IMR-90 (cell line): ENCODE results near the gene TRAF3IP3. TPM values are rescaled to one million over a fixed set of nuclear protein-coding genes. Genes with fewer than 3 reads are reported as not detected.
"Not testable (repeated sequence)": the region's sequence is repeated elsewhere in the genome, so short reads cannot be mapped to it uniquely, and the experiment has no call there.

ENCODE experiments used
- ATAC-seq: fragments of 200-7000 bp; cut with Tn5 transposase; 2 replicates; pipeline ENCODE4 v1.9.1; 2020; ENCODE audit warnings: low read depth, mild to moderate bottlenecking, moderate library complexity
- BruUV-seq: library from RNA; stranded (reverse); fragments of 400-500 nt; replicated peaks from 2 replicates; lab custom pipeline; 2021; lab: Mats Ljungman, UMichigan
- CTCF ChIA-PET: fragments of 300-600 bp; formaldehyde crosslinking; extraction: SDS; loops from one replicate; lab custom pipeline; 2021; ENCODE audit warnings: antibody characterized with exemption; lab: Yijun Ruan, JAX
- POLR2A ChIA-PET: fragments of 300-600 bp; sonication (Branson Sonifier 250); formaldehyde crosslinking; loops from one replicate; lab custom pipeline; 2022; ENCODE audit warnings: antibody characterized with exemption; ENCODE audit not compliant: unreplicated experiment; lab: Charles Lee
- DNase-seq: peaks from one replicate; pipeline ENCODE4 v3.0.0; 2013
- H2AFZ ChIP-seq: replicated peaks from 2 replicates; pipeline ENCODE3; 2013; ENCODE audit warnings: low read length, mild to moderate bottlenecking; ENCODE audit not compliant: poor library complexity
- H2AK5ac ChIP-seq: 2 replicates; pipeline ENCODE4 v1.6.1; 2013; ENCODE audit warnings: low read depth, low read length, inconsistent platforms
- H2AK9ac ChIP-seq: replicated peaks from 2 replicates; pipeline ENCODE3; 2013; ENCODE audit warnings: mild to moderate bottlenecking, low read depth, low read length, moderate library complexity; ENCODE audit not compliant: poor library complexity
- H2BK120ac ChIP-seq: 2 replicates; pipeline ENCODE4 v1.6.1; 2013; ENCODE audit warnings: low read depth, low read length, inconsistent platforms
- H2BK15ac ChIP-seq: 3 replicates; pipeline ENCODE4 v1.6.1; 2013; ENCODE audit warnings: low read depth, low read length, inconsistent platforms
- H2BK20ac ChIP-seq: 2 replicates; pipeline ENCODE4 v1.6.1; 2013; ENCODE audit warnings: low read depth, mild to moderate bottlenecking, inconsistent platforms, low read length, moderate library complexity
- H2BK5ac ChIP-seq: 2 replicates; pipeline ENCODE4 v1.6.1; 2013; ENCODE audit warnings: mild to moderate bottlenecking, low read depth, low read length, inconsistent platforms; ENCODE audit not compliant: poor library complexity, severe bottlenecking
- H3K14ac ChIP-seq: replicated peaks from 2 replicates; pipeline ENCODE4 v1.6.1; 2013; ENCODE audit warnings: low read depth, low read length, inconsistent platforms
- H3K18ac ChIP-seq: 2 replicates; pipeline ENCODE4 v1.6.1; 2013; ENCODE audit warnings: low read depth, low read length, control low read depth
- H3K23ac ChIP-seq: 2 replicates; pipeline ENCODE4 v1.6.1; 2013; ENCODE audit warnings: low read depth, low read length, inconsistent platforms
- H3K27ac ChIP-seq: 2 replicates; pipeline ENCODE4 v1.5.1; 2013; ENCODE audit warnings: mild to moderate bottlenecking, control low read depth, low read length; ENCODE audit not compliant: insufficient read depth
- H3K27me3 ChIP-seq: 2 replicates; pipeline ENCODE4 v1.6.1; 2013; ENCODE audit warnings: low read length; ENCODE audit not compliant: control insufficient read depth, insufficient read depth
- H3K36me3 ChIP-seq: 2 replicates; pipeline ENCODE4 v1.6.1; 2013; ENCODE audit warnings: low read length, mixed read lengths; ENCODE audit not compliant: control insufficient read depth, insufficient read depth
- H3K4ac ChIP-seq: 2 replicates; pipeline ENCODE4 v1.6.1; 2013; ENCODE audit warnings: low read depth, low read length, inconsistent platforms
- H3K4me1 ChIP-seq: 2 replicates; pipeline ENCODE4 v1.6.1; 2013; ENCODE audit warnings: low read length, mixed read lengths; ENCODE audit not compliant: control insufficient read depth, insufficient read depth
- H3K4me2 ChIP-seq: 2 replicates; pipeline ENCODE4 v1.6.1; 2013; ENCODE audit warnings: low read depth, mild to moderate bottlenecking, control low read depth, low read length, moderate library complexity
- H3K4me3 ChIP-seq: 2 replicates; pipeline ENCODE4 v1.5.1; 2013; ENCODE audit warnings: low read depth, mild to moderate bottlenecking, control low read depth, low read length, moderate library complexity; ENCODE audit not compliant: insufficient read depth
- H3K56ac ChIP-seq: 2 replicates; pipeline ENCODE4 v1.6.1; 2013; ENCODE audit warnings: low read length, inconsistent platforms; ENCODE audit not compliant: insufficient read depth; ENCODE audit errors: extremely low read depth
- H3K79me1 ChIP-seq, 2 experiments: 2 replicates each; pipeline ENCODE4 v1.6.1; 2013; ENCODE audit warnings: low read length in 2 of 2, inconsistent platforms in 1 of 2, low read depth in 1 of 2
- H3K9ac ChIP-seq: 2 replicates; pipeline ENCODE4 v1.6.1; 2013; ENCODE audit warnings: low read depth, low read length, control low read depth
- H3K9me1 ChIP-seq: 2 replicates; pipeline ENCODE4 v1.6.1; 2013; ENCODE audit warnings: low read length, inconsistent platforms; ENCODE audit not compliant: insufficient read depth
- H3K9me3 ChIP-seq: 2 replicates; pipeline ENCODE4 v1.6.1; 2013; ENCODE audit warnings: low read length; ENCODE audit not compliant: control insufficient read depth, insufficient read depth
- H4K20me1 ChIP-seq: 2 replicates; pipeline ENCODE4 v1.6.1; 2013; ENCODE audit warnings: low read length, inconsistent platforms; ENCODE audit not compliant: insufficient read depth
- H4K5ac ChIP-seq: 2 replicates; pipeline ENCODE4 v1.6.1; 2013; ENCODE audit warnings: mild to moderate bottlenecking, low read depth, low read length, control low read depth
- H4K8ac ChIP-seq, 2 experiments: 2 replicates each; pipeline ENCODE4 v1.6.1; 2013; ENCODE audit warnings: low read depth in 2 of 2, low read length in 2 of 2, control low read depth in 1 of 2, inconsistent platforms in 1 of 2
- H4K91ac ChIP-seq: 2 replicates; pipeline ENCODE4 v1.6.1; 2013; ENCODE audit warnings: low read depth, low read length, inconsistent platforms; ENCODE audit not compliant: insufficient read depth
- WGBS, 2 experiments: methylation state at CpG; one replicate each; pipeline versions ENCODE4 v1.1.5 to v1.1.7; 2013; ENCODE audit warnings: missing lambda C conversion rate in 2 of 2; ENCODE audit not compliant: insufficient read length in 1 of 2; ENCODE audit errors: extremely low coverage in 2 of 2; 5-methylcytosine and 5-hydroxymethylcytosine counted together
- dilution Hi-C: fragments of 300-500 bp; cut with HindIII; formaldehyde crosslinking; loops from one replicate; pipeline ENCODE4 v1.14.3; 2018; ENCODE audit warnings: low sequenced_read_pairs; ENCODE audit not compliant: unreplicated experiment
- in situ Hi-C: fragments of 300-500 bp; cut with MboI; formaldehyde crosslinking; loops from 3 replicates; pipeline ENCODE4 v1.14.3; 2019; ENCODE audit warnings: low sequenced_read_pairs, inconsistent platforms, mixed read lengths
- intact Hi-C: fragments of 100-400 bp; cut with micrococcal nuclease; formaldehyde crosslinking; loops from 2 replicates; pipeline ENCODE4 v1.10.0; 2022
- polyA plus RNA-seq, 3 experiments: library from polyadenylated mRNA; depleted of rRNA; stranded (reverse); fragments of >200 nt; gene quantifications; 2 replicates each; pipeline ENCODE4 v1.2.3, GENCODE V29; 2012; ENCODE audit warnings: low replicate concordance in 1 of 3
- total RNA-seq: library from RNA; depleted of rRNA; stranded (reverse); fragments of >200 nt; gene quantifications from 2 replicates; pipeline ENCODE4 v1.2.3, GENCODE V29; 2012

Gene TRAF3IP3
- total and polyA plus RNA-seq, 2 of the 4 experiments (the other 2 are of a cell fraction), result 0.12 to 0.18 TPM

- H3K4ac ChIP-seq, H4K8ac ChIP-seq, H3K4me2 ChIP-seq, H3K56ac ChIP-seq, H3K9ac ChIP-seq, H2AFZ ChIP-seq, H3K14ac ChIP-seq, ATAC-seq, DNase-seq, H2BK15ac ChIP-seq, H4K20me1 ChIP-seq, dilution Hi-C loops, H4K5ac ChIP-seq, BruUV-seq, H3K36me3 ChIP-seq, H2BK20ac ChIP-seq, H3K23ac ChIP-seq, H3K18ac ChIP-seq, H4K91ac ChIP-seq, H3K4me3 ChIP-seq, H3K27ac ChIP-seq, H3K4me1 ChIP-seq, H2AK5ac ChIP-seq, H2BK120ac ChIP-seq, H3K27me3 ChIP-seq, H3K79me1 ChIP-seq, H2BK5ac ChIP-seq, intact Hi-C loops, H3K9me3 ChIP-seq, in situ Hi-C loops, POLR2A ChIA-PET, H2AK9ac ChIP-seq, H3K9me1 ChIP-seq: not testable (repeated sequence)
- CTCF ChIA-PET, result interaction anchor here (1.0 kb wide), 1 partner anchor 34 kb away, joined by 3 read pairs; the partner anchor contains the start of gene UTP25
- no CpG with 5 or more reads among the region's 3 CpGs for WGBS, 2 experiments
Observed at GRCh38 chr1:209793711-209794110, 37.9 kb downstream of the TRAF3IP3 start.
